ENCODE results near the gene POTEI.
"Not testable (repeated sequence)": the region's sequence is repeated elsewhere in the genome, so short reads cannot be mapped to it uniquely, and the experiment has no call there.

DNA sequence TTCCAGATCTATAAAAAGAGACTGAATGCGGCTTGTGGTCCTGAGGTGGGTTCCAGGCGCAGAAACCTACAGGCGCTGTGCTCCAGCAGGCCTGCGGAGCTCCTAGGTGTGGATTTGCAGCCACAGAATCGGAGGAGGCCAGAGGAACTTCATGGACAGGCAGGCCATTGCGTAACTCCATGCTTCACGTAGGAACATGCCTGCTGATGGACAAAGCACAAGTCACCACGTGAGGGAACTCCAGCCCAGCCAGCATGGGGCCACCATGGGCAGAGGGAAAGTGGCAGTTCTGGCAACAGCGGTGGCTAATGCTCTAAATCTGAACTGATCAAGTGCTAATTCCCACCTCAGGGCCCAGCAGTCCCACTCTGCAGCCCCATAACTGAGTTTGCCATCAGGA is 29.1 kb upstream of the POTEI start:
- TF ChIP-seq POLR2AphosphoS5, POLR2A (IDR thresholded peaks at IDR 0.05): not testable (repeated sequence)
- TF ChIP-seq, protein P1, sequence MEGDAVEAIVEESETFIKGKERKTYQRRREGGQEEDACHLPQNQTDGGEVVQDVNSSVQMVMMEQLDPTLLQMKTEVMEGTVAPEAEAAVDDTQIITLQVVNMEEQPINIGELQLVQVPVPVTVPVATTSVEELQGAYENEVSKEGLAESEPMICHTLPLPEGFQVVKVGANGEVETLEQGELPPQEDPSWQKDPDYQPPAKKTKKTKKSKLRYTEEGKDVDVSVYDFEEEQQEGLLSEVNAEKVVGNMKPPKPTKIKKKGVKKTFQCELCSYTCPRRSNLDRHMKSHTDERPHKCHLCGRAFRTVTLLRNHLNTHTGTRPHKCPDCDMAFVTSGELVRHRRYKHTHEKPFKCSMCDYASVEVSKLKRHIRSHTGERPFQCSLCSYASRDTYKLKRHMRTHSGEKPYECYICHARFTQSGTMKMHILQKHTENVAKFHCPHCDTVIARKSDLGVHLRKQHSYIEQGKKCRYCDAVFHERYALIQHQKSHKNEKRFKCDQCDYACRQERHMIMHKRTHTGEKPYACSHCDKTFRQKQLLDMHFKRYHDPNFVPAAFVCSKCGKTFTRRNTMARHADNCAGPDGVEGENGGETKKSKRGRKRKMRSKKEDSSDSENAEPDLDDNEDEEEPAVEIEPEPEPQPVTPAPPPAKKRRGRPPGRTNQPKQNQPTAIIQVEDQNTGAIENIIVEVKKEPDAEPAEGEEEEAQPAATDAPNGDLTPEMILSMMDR (IDR thresholded peaks at IDR 0.05), result not testable (repeated sequence)

Data from stomach (tissue), 4 donors.